NCI-H82 treated with DMSO at 0.1 percent for 48 hours (cell line): ENCODE results near the gene DNAH14.
"Not testable (repeated sequence)": the region's sequence is repeated elsewhere in the genome, so short reads cannot be mapped to it uniquely, and the experiment has no call there.

Experiments
- DNase-seq: peaks from one replicate; lab custom pipeline; 2025; ENCODE audit not compliant: unreplicated experiment; lab: John Stamatoyannopoulos, UW

DNAH14 gene

DNA sequence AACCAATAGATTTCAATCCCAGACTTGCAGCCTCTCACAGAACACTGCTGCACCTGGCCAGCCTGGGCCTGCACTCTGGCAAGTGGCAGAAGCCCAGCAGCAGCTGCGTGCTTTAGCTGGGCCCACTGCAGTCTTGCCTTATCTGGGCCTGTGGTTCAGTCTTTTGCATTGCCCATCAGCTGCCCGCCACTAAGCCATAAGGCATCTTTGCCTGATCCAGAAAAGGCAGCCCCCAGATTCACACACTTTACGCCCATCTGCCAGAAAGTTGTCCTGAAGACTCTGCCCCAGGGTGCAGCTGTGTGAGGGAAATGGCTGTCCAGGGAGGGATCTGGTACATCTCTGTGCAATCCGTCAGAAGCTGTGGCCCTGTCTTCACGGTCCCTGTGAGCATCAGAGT is 217.0 kb downstream of the DNAH14 start:
- DNase-seq, result no peak

DNA sequence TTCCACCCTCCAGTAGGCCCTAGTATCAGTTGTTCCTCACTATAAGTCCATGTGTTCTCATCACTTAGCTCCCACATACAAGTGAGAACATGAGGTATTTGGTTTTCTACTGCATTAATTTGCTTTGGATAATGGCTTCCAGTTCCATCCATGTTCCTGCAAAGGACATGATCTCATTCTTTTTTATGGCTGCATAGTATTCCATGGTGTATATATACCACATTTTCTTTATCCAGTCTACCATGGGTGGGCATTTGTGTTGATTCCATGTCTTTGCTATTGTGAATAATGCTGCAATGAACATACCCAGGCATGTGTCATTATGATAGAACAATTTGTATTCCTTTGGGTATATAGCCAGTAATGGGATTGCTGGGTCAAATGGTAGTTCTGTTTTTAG is 218.3 kb downstream of the DNAH14 start:
- not testable (repeated sequence) for DNase-seq

DNA sequence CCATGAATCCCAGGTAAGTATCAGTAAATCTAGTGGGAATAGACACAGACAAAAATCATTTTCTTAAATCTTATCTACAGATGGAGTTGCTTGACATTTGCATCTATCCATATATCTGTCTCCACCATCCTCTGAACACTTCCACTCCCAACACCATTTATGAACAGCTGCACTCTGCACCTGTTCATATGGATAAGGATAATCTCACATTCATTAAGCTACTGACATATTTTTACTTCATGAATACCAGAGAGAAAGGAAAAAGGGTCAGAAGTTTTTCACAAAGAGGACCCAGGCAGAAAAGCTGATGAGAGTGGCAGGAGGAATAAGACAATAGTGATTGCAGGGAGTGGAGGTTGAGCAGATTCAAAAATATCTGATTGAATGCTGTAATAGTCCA is 222.6 kb downstream of the DNAH14 start:
- no peak for DNase-seq

DNA sequence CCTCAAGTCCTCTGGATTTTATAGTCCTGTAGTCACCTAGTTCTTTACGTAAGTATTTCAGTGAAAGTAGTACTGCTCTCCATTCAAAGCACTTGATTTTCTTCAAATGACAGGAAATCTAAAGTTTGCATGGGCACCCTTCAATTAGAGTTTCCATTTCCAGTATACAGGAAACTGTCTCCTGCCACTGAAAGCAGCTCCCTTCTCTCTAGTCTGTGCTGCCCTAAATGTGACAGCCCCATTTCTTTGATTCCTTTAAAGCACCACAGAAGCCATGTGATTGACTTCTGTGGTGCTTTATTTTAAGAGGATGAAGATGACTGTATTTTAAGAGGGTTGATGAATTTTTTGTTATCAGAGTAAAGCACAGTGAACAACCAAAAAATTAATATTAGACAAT is 226.1 kb downstream of the DNAH14 start:
- DNase-seq, result no peak

DNA sequence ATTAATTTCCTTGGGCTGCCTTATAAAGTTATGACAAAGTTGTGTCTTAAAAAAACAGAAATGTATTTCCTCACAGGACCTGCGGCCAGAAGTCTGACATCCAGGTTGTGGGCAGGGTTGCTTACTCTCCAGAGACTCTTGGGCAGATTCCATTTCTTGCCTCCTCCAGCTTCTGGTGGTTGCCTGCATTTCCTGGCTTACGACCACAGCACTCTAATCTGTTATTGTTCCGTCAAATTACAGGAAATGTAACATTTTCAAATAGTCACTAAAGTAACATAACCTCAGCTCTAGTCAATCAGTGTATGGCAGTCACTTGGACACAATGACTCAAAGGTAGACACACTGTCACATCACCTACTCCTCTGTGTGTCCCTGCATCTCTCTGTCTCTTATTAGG is 226.8 kb downstream of the DNAH14 start:
- DNase-seq, result no peak

DNA sequence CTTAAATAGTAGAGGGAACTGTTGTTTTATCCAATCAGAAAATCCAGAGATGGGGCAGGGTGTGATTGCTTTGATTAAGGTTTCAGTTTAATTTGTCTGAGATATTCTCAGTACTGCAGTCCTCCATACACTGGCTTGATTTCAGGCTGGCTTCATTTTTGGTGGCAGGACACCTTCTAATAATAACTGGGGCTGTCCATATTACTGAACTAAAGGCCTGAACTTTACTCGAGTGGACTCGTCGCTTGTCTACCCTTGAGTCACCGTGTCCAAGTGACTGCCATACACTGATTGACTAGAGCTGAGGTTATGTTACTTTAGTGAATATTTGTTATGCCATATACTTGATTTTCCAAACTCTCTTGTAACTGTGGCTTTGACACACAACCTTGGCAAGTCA is 228.8 kb downstream of the DNAH14 start:
- no peak for DNase-seq

DNA sequence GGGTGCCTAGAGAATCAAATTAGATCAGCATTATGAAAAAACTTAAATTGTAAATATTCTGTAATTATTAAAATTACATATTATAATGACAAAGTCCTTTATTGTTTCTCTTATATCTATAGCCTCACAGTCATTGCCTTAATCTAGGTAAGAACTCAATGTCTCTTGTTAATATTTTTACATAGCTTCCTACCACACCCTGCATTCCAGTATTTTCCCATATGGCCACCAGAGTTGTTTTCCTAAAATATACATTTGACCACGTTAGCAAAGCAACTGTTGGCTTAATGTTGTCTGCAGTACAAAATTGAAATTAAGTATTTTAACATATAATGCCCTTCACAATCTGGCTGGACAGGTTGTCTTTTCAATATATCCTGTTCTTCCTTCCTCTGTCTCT is 230.3 kb downstream of the DNAH14 start:
- no peak for DNase-seq

DNA sequence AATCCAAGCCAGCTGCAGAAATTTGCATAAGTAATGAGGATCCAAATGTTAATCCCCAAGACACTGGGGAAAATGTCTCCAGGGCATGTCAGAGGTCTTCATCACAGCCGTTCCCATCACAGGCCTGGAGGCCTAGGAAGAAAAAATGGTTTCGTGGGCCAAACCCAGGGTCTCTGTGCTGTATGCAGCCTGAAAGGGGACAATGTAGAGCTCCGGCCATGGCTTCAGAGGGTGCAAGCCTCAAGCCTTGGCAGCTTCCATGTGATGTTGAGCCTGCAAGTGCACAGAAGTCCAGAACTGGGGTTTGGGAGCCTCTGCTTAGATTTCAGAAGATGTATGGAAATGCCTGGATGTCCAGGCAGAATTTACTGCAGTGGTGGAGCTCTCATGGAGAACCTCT is 247.9 kb downstream of the DNAH14 start:
- not testable (repeated sequence) for DNase-seq

DNA sequence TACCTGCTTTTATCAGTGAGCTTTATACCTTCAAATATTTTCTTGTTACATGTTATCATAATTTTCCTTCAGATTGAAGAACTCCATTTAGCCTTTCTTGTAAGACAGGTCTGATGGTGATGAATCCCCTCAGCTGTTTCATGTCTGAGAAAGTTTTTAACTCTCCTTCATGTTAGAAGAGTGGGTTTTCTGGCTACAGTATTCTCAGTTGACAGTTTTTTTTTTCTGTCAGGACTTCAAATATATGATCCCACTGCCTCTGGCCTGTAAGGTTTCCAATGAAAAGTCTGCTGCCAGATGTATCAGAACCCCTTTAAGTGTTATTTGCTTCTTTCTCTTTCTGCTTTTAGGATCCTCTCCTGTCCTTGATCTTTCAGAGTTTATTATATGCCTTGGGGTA is 250.2 kb downstream of the DNAH14 start:
- no peak for DNase-seq

DNA sequence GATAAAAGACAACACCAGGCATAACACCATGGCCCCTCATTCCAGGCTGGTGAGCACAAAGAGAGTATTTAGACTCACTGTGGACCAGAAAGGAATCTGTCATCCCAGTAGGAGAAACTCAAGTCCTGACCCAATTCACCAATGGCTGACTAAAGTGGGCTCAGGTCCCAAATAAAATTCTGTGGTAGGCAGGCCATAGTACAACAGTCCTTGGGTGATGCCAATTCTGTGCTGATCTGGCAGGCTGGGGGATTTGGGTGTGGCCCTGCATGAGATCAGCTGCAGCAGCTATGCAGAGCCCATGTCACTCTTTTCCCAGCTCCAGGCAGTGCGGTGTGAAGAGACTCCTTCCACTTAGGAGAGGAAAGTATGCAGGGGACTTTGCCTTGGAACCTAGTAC is 253.2 kb downstream of the DNAH14 start:
- no peak for DNase-seq

DNA sequence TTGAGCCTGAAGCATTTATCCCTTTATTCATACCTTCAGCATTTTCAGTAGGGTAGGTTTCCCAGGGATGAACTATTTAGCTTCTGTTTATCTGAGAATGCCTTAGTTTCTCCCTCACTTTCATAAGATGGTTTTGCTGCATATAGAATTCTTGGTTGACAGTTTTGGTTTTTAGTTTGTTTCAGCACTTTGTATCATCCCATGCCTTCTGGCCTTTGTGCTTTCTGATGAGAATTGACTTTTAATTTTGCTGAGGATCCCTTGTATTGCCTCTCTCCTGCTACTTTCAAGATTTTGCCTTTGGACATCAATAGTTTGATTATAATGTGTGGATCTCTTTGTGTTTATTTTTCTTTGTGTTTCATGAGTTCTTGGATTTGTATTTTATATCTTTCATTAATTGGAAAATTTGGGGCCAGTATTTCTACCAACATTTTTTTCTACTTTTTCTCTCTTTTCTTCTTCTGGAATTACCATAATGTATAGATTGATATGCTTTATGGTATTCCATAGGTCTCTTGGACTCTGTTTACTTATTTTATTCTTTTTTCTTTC is 261.8 kb downstream of the DNAH14 start:
- DNase-seq, result no peak

DNA sequence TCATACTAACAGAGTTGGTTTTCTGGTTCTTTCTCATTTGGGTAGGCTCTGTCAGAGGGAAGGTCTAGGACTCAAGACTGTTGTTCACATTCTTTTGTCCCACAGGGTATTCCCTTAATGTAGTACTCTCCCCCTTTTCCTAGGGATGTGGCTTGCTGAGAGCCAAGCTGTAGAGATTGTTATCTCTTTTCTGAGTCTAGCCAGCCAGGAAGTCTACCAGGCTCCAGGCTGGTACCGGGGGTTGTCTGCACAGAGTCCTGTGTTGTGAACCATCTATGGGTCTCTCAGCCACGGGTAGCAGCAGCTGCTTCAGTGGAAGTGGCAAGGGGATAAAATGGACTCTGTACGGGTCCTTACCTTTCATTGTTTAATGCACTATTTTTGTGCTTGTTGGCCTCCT is 272.0 kb downstream of the DNAH14 start:
- no peak for DNase-seq

DNA sequence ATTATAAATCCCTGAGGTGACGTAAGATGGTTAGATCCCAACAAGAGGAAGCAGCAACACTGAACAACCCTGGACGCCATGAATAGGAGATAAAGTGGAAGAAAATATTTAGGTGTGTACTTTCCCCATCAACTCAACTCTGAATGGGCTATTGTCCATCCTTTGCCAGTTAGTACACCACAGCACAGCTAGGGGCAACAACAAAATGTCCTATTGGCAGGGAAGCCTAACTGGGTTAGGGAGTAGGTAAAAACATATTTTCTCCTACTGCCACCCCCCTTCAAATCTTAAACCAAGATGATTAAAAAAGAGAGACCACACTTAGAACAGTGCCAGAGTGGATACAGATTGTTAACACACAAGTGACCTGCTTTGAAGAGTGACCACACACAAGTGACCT is 278.3 kb downstream of the DNAH14 start:
- no peak for DNase-seq

DNA sequence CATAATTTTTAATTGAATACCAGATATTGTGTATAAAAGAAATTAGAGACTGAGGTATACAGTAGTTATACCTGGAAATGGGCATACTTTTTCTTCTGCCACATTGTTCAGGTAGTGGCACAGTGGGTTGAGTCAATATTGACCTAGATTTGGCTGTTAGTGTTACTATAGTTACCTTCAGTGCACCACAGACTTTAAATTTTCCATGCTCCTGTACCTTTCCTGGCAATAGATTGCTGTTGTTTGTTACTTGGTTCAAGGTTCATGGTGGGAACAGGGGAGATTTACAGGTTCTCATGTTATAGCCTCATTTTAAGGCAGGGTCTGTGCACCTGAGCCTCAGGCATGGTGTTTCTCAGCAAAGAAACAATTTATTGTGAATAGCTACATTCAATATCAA is 279.7 kb downstream of the DNAH14 start:
- no peak for DNase-seq

DNA sequence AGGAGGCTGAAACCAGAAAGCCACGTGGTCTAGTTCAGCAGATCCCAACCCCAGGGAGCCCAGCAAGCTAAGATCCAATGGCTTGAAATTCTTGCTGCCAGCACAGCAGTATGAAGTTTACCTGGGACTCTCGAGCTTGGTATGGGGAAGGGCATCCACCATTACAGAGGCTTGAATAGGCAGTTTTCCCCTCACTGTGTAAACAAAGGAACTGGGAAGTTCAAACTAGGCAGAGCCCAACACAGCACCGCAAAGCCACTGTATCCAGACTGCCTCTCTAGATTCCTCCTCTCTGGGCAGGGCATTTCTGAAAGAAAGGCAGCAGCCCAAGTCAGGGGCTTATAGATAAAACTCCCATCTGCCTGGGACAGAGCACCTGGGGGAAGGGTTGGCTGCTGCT is 280.7 kb downstream of the DNAH14 start:
- DNase-seq, result not testable (repeated sequence)

DNA sequence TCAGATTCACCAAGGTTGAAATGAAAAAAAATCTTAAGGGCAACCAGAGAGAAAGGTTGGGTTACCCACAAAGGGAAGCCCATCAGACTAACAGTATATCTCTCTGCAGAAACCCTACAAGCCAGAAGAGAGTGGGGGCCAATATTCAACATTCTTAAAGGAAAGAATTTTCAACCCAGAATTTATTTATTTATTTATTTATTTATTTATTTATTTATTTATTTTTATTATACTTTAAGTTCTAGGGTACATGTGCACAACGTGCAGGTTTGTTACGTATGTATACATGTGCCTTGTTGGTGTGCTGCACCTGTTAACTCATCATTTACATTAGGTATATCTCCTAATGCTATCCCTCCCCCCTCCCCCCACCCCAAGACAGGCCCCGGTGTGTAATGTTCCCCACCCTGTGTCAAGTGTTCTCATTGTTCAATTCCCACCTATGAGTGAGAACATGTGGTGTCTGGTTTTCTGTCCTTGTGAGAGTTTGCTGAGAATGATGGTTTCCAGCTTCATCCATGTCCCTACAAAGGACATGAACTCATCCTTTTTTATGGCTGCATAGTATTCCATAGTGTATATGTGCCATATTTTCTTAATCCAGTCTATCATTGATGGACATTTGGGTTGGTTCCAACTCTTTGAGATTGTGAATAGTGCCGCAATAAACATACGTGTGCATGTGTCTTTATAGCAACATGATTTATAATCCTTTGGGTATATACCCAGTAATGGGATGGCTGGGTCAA is 282.4 kb downstream of the DNAH14 start:
- DNase-seq, result not testable (repeated sequence)

DNA sequence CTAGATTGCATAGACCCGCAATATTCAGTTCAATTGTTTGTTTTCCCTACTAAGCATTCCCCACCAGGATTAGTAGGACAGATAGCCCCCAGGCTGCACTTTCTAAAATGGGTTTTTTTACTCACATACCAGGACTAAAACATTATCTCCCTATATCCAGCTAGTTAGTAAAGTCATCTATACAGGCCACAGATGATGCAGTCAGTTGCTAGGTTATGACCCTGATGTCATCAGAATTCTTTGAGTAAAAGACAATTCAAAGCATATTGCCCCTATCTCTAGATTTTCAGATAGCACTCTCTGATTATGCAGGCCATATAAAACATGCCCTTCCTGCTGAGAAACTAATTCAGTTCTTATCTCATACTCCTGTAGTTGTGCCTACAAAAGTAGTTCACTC is 294.8 kb downstream of the DNAH14 start:
- no peak for DNase-seq

DNA sequence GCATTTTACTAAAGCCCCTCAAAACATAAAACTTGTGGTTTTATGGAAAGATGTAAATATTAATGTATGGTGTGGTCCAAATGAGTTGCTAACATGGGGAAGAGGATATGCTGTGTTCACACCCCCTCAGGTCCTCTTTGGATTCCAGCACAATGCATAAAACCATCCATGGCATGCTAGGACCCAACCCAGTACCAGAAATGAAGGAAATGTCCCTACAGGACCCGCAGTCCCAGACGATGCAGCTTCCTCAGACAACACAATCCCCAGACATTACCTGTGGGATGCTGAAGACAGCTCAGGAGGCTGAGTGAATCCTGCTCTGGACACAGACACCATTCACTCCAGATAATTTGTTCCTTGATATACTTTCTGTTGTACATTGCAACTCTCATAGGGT is 296.2 kb downstream of the DNAH14 start:
- DNase-seq, result no peak

DNA sequence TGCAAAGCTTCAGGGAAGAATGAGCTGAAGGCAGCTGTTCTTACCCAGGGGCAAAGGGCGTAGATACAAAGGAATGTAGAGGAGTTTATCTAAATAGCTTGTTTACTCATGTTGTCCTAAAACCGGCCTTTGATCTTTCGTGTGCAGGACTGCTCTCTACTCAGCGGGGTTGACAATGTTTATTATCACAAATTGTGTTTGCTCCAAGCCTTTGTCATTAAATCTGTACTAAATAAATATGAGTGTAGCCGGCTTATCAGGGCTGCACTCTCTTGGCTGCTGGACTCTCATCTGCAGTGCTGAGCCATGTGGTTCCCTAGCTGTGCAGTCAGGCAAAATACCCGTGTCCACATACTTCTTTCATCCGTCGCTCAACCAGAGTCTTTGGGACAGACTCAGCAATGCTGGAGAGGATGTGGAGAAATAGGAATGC is 299.4 kb downstream of the DNAH14 start:
- DNase-seq, result no peak

DNA sequence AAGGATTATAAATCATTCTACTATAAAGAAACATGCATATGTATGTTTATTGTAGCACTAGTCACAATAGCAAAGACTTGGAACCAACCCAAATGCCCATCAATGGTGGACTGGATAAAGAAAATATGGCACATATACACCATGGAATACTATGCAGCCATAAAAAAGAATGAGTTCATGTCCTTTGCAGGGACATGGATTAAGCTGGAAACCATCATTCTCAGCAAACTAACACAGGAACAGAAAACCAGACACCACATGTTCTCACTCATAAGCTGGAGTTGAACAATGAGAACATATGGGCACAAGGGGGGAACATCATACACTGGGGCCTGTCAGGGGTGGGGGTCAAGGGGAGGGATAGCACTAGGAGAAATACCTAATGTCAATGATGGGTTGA is 300.0 kb downstream of the DNAH14 start:
- DNase-seq, result not testable (repeated sequence)

DNA sequence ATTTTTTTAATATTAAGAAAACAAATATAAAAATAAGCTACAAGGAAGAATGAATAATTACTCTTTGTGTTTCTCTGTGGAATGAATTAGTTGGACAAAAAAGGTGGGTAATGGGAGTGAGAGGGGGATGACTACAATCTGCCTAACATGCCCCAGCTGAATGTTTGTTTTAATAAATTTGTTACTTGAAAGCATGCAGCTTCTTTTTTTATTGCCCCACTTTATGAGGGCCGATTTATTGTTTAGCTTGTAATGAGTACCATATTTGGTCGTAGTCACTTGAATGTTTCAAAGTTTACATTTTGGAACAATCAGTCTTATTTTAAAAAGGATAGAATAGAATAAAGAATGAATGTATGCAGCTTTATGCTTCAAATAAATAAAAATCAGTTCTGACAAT is 301.0 kb downstream of the DNAH14 start:
- DNase-seq, result no peak

DNA sequence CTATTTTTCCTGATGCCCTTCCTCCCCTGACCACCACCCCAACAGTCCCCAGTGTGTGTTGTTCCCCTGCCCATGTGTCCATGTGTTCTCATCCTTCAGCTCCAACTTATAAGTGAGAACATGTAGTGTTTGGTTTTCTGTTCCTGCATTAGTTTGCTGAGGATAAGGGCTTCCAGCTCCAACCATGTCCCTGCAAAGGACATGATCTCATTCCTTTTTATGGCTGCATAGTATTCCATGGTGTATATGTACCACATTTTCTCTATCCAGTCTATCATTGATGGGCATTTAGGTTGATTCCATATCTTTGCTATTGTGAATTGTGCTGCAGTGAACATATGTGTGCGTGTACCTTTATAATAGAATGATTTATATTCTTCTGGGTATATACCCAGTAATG is 303.5 kb downstream of the DNAH14 start:
- DNase-seq, result not testable (repeated sequence)

DNA sequence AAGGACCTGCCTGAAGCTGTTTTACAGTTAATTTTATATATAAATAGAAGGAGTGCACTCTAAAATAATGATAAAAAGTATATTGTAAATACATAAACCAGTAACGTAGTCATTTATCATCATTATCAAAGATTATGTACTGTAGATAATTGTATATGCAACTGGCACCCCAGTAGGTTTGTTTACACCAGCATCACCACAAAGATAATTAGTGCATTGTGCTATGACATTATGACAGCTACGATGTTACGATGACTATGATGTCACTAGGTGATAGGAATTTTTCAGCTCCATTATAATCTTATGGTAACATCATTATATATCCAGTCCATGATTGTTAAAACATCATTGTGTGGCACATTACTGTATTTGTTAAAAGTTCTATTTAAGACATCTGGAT is 313.1 kb downstream of the DNAH14 start:
- no peak for DNase-seq
